RCC 7860 (cell line): Measurements from ENCODE around the gene VDR.

Experiments used
- DNase-seq: peaks from one replicate; pipeline ENCODE4 v3.0.0-alpha.2; 2015; ENCODE audit warnings: low spot score
- FAIRE-seq: peaks from 2 replicates; lab custom pipeline; 2012; peaks lifted over from hg19 to GRCh38; lab: Jason Lieb, UNC

Gene VDR

GRCh38 chr12:47834199-47834903 lies 70.4 kb downstream of the VDR start:
- FAIRE-seq, result no peak
- no peak for DNase-seq

- FAIRE-seq (no peak), DNase-seq (no peak)
Observed at GRCh38 chr12:47833591-47834012, 71.2 kb downstream of the VDR start.

GRCh38 chr12:47832263-47832933 lies 72.4 kb downstream of the VDR start:
- DNase-seq (no peak), FAIRE-seq (no peak)

- DNase-seq, result no peak
- FAIRE-seq, result no peak
Observed at GRCh38 chr12:47829584-47829983, 75.2 kb downstream of the VDR start.

GRCh38 chr12:47828976-47829482 lies 75.8 kb downstream of the VDR start:
- no peak for FAIRE-seq
- no peak for DNase-seq

GRCh38 chr12:47828008-47828975 lies 76.5 kb downstream of the VDR start:
- FAIRE-seq (no peak), DNase-seq (no peak)

GRCh38 chr12:47825173-47825639 lies 79.6 kb downstream of the VDR start:
- FAIRE-seq, result no peak

GRCh38 chr12:47824635-47825034 lies 80.2 kb downstream of the VDR start:
- no peak for DNase-seq
- no peak for FAIRE-seq

More at GRCh38 chr12:47825173-47825639, 79.6 kb downstream of the VDR start:
- DNase-seq, result no peak

- DNase-seq (no peak), FAIRE-seq (no peak)
Observed at GRCh38 chr12:47824198-47824597, 80.6 kb downstream of the VDR start.

- no peak for DNase-seq
- FAIRE-seq, result no peak
Observed at GRCh38 chr12:47823422-47824086, 81.2 kb downstream of the VDR start.

- FAIRE-seq, result no peak
- DNase-seq, result no peak
Observed at GRCh38 chr12:47822863-47823262, 81.9 kb downstream of the VDR start.

GRCh38 chr12:47822401-47822800 lies 82.4 kb downstream of the VDR start:
- FAIRE-seq (no peak), DNase-seq (no peak)

GRCh38 chr12:47821346-47821706 lies 83.5 kb downstream of the VDR start:
- FAIRE-seq, result no peak
- DNase-seq, result no peak

- peak; percentile 93 for DNase-seq
- FAIRE-seq, result peak; percentile 88
Observed at GRCh38 chr12:47820631-47821345, 84.0 kb downstream of the VDR start.

GRCh38 chr12:47819896-47820630 lies 84.7 kb downstream of the VDR start, which contains the start of gene HDAC7:
Gene HDAC7 (minus strand): TSS chr12:47819903. CDS start chr12:47819785, 118 bp downstream.
- FAIRE-seq (no peak), DNase-seq (peak; percentile 64)

- no peak for DNase-seq
- FAIRE-seq, result no peak
Observed at GRCh38 chr12:47819138-47819895, 85.5 kb downstream of the VDR start.

GRCh38 chr12:47818467-47819137 lies 86.2 kb downstream of the VDR start:
- no peak for DNase-seq
- no peak for FAIRE-seq

GRCh38 chr12:47818007-47818376 lies 86.8 kb downstream of the VDR start:
- FAIRE-seq (no peak), DNase-seq (no peak)
